ENCODE measurements around the gene CELF2. TPM values are rescaled to one million over a fixed set of nuclear protein-coding genes. Genes with fewer than 3 reads are reported as not detected.

CELF2 gene
- total and polyA plus RNA-seq, 2 of the 4 experiments (the other 2 are of a cell fraction), result 3.5 to 6.6 TPM

GRCh38 chr10:11255796-11256444 is 238.2 kb downstream of the CELF2 start:
- H4K20me1 ChIP-seq (ENCODE audit: insufficient read depth, low read length), result no peaks in the 10 kb centered on the region
- no peak overlapping the region for H2BK20ac ChIP-seq (ENCODE audit: low read depth, low read length)
- no peak overlapping the region for H3K27ac ChIP-seq (ENCODE audit: insufficient read depth, low read length)
- intact Hi-C loops (cut with micrococcal nuclease), result no loop called here
- H4K5ac ChIP-seq (ENCODE audit: low read depth, low read length), result no peak overlapping the region
- no peak overlapping the region for H3K56ac ChIP-seq (ENCODE audit: extremely low read depth, insufficient read depth, low read length)
- no peaks in the 10 kb centered on the region for H3K9me1 ChIP-seq (ENCODE audit: insufficient read depth, low read length)
- TF ChIP-seq RCOR1 (IDR thresholded peaks at IDR 0.05; ENCODE audit: insufficient replicate concordance, low read length) (no peak), MXI1 (IDR thresholded peaks at IDR 0.05; ENCODE audit: borderline replicate concordance, low read depth, low read length) (no peak), USF2 (IDR thresholded peaks at IDR 0.05; ENCODE audit: low read depth, low read length) (no peak), MAFK (IDR thresholded peaks at IDR 0.05; ENCODE audit: low read depth, low read length) (no peak), SMC3 (IDR thresholded peaks at IDR 0.05; ENCODE audit: low read depth, low read length) (no peak), POLR2A (IDR thresholded peaks at IDR 0.05; ENCODE audit: low read depth, low read length) (no peak), RFX5 (IDR thresholded peaks at IDR 0.05; ENCODE audit: low read depth, low read length) (no peak), MAZ (IDR thresholded peaks at IDR 0.05; ENCODE audit: borderline replicate concordance, low read depth, low read length) (no peak), NFE2L2 (IDR thresholded peaks at IDR 0.05; ENCODE audit: low read depth, low read length) (no peak), ELK1 (IDR thresholded peaks at IDR 0.05; ENCODE audit: borderline replicate concordance, low read depth, low read length) (no peak)
- H2AK9ac ChIP-seq (replicated peaks; ENCODE audit: low read depth, low read length, poor library complexity), result no peak overlapping the region
- dilution Hi-C loops (cut with HindIII; ENCODE audit: low sequenced_read_pairs, unreplicated experiment), result no loop called here
- no peak overlapping the region for H2AFZ ChIP-seq (replicated peaks; ENCODE audit: low read length, poor library complexity)
- no peaks in the 10 kb centered on the region for H3K4me1 ChIP-seq (ENCODE audit: control insufficient read depth, insufficient read depth, low read length)
- H3K4ac ChIP-seq (ENCODE audit: low read depth, low read length), result no peak overlapping the region
- no peaks in the 10 kb centered on the region for H3K79me1 ChIP-seq (ENCODE audit: low read depth in 1 of 2, low read length in 2 of 2)
- H3K9me3 ChIP-seq (ENCODE audit: control insufficient read depth, insufficient read depth, low read length), result no peaks in the 10 kb centered on the region
- H2BK5ac ChIP-seq (ENCODE audit: low read depth, low read length, poor library complexity, severe bottlenecking), result no peak overlapping the region
- H2AK5ac ChIP-seq (ENCODE audit: low read depth, low read length), result no peak overlapping the region
- no peak overlapping the region for H4K91ac ChIP-seq (ENCODE audit: insufficient read depth, low read depth, low read length)
- POLR2A ChIA-PET (ENCODE audit: unreplicated experiment), result no interaction called here
- no peak overlapping the region for H3K9ac ChIP-seq (ENCODE audit: low read depth, low read length)
- no peak overlapping the region for H2BK15ac ChIP-seq (ENCODE audit: low read depth, low read length)
- CTCF ChIA-PET, result interaction anchor here (0.6 kb wide), 1 partner anchor 19 kb away, joined by 3 read pairs; no protein-coding TSS in a partner anchor
- no peak overlapping the region for H3K23ac ChIP-seq (ENCODE audit: low read depth, low read length)
- H2BK120ac ChIP-seq (ENCODE audit: low read depth, low read length), result no peak overlapping the region
- DNase-seq, result no peak
- H3K14ac ChIP-seq (replicated peaks; ENCODE audit: low read depth, low read length), result no peak overlapping the region
- no TSS peak for BruUV-seq (replicated peaks)
- no peak overlapping the region for H3K4me2 ChIP-seq (ENCODE audit: low read depth, low read length)
- no peak overlapping the region for H4K8ac ChIP-seq (ENCODE audit: low read depth in 2 of 2, low read length in 2 of 2)
- H3K4me3 ChIP-seq (ENCODE audit: insufficient read depth, low read depth, low read length), result no peak overlapping the region
- no peaks in the 10 kb centered on the region for H3K27me3 ChIP-seq (ENCODE audit: control insufficient read depth, insufficient read depth, low read length)
- no CpG with 5 or more reads among the region's 7 CpGs for WGBS, 2 experiments (ENCODE audit: extremely low coverage in 2 of 2, insufficient read length in 1 of 2)
- no peak for ATAC-seq (ENCODE audit: low read depth)
- in situ Hi-C loops (cut with MboI; ENCODE audit: low sequenced_read_pairs), result no loop called here
- no peak overlapping the region for H3K18ac ChIP-seq (ENCODE audit: low read depth, low read length)
- H3K36me3 ChIP-seq (ENCODE audit: control insufficient read depth, insufficient read depth, low read length), result no peaks in the 10 kb centered on the region
